Esophagus muscularis mucosa (tissue), 4 donors: ENCODE measurements around the gene SLN. TPM values are rescaled to one million over a fixed set of nuclear protein-coding genes. Genes with fewer than 3 reads are reported as not detected.
"Not testable (repeated sequence)": the region's sequence is repeated elsewhere in the genome, so short reads cannot be mapped to it uniquely, and the experiment has no call there.

Experiments
- DNase-seq: peaks from one replicate; pipeline ENCODE4 v3.0.0-alpha.2; 2017; ENCODE audit errors: extremely low spot score
- H3K27ac ChIP-seq, 4 donors: fragments of 200-600 bp; sonication (generic); replicated peaks in 1 of 4; 1 replicate in 3 of 4; 2 replicates in 1 of 4; pipeline ENCODE4 v1.5.1; 2016 to 2019; ENCODE audit warnings: mild to moderate bottlenecking in 1 of 4
- H3K27me3 ChIP-seq, 4 donors: fragments of 200-600 bp; sonication (generic); one replicate each; pipeline versions ENCODE4 v1.5.1 to v1.6.0; 2016 to 2019
- H3K36me3 ChIP-seq, 4 donors: fragments of 200-600 bp; sonication (generic); one replicate each; pipeline ENCODE4 v1.5.1; 2016 to 2019
- H3K4me1 ChIP-seq, 4 donors: fragments of 200-600 bp; sonication (generic); one replicate each; pipeline ENCODE4 v1.5.1; 2016 to 2019
- H3K4me3 ChIP-seq, 4 donors: fragments of 200-600 bp; sonication (generic); 1 replicate in 2 of 4; 2 replicates in 2 of 4; pipeline ENCODE4 v1.5.1; 2016 to 2019; ENCODE audit warnings: mild to moderate bottlenecking in 4 of 4, moderate library complexity in 1 of 4
- H3K9me3 ChIP-seq, 4 donors: fragments of 200-600 bp; sonication (generic); 1 replicate in 3 of 4; 2 replicates in 1 of 4; pipeline ENCODE4 v1.5.1; 2016 to 2019
- CTCF ChIP-seq, 3 experiments: fragments of 200-600 bp in 2 of 3; fragments of 450-650 bp in 1 of 3; sonication (generic) in 2 of 3; IDR thresholded peaks; one replicate each; pipeline ENCODE4 v1.5.1; 2017 to 2019; ENCODE audit warnings: antibody characterized with exemption in 3 of 3, mild to moderate bottlenecking in 2 of 3, moderate library complexity in 1 of 3
- EP300 ChIP-seq: sonication (generic); formaldehyde crosslinking; IDR thresholded peaks from one replicate; pipeline ENCODE4 v1.6.1; 2017; ENCODE audit warnings: antibody characterized with exemption
- POLR2A ChIP-seq: fragments of 450-650 bp; IDR thresholded peaks from one replicate; pipeline ENCODE4 v1.6.1; 2017; ENCODE audit warnings: antibody characterized with exemption, moderate library complexity, mild to moderate bottlenecking, low read depth
- POLR2AphosphoS5 ChIP-seq, 2 donors: sonication (generic); formaldehyde crosslinking; IDR thresholded peaks; one replicate each; pipeline ENCODE4 v1.6.1; 2017; ENCODE audit warnings: antibody characterized with exemption in 2 of 2
- WGBS: methylation state at CpG from one replicate; pipeline ENCODE4 v1.1.5; 2018; 5-methylcytosine and 5-hydroxymethylcytosine counted together
- intact Hi-C: fragments of 100-400 bp; cut with DNase I; formaldehyde crosslinking; loops from one replicate; pipeline ENCODE4 v1.15.1; 2023
- total RNA-seq, 4 donors: library from RNA; depleted of rRNA; stranded (reverse); fragments of >200 nt; gene quantifications; one replicate each; pipeline versions ENCODE4 v1.1.0 to v1.2.1, GENCODE V29; 2016

SLN gene
- under 1 TPM in 1 of 4 donors, not detected in 3; 0.65 TPM for total RNA-seq

- Histone ChIP-seq H3K27me3 (no peaks in the 10 kb centered on the region), H3K27ac (no peak within 1 kb of the TSS), H3K4me3 (no peak within 1 kb of the TSS), H3K36me3 (no peaks in the 10 kb centered on the region), H3K9me3 (no peaks in the 10 kb centered on the region), H3K4me1 (peaks cover 0 to 9% (median 0%) of the 10 kb centered on the region in 4 donors)
- intact Hi-C loops = no loop called here
- WGBS = 59% methylated on average over 12 of the region's 12 CpGs
- no peak for DNase-seq
- no peak for TF ChIP-seq POLR2A
- no peak for TF ChIP-seq EP300
- no peak for TF ChIP-seq POLR2AphosphoS5 (IDR thresholded peaks at IDR 0.05)
Measured at GRCh38 chr11:107711861-107712755, at the start of gene SLN. Gene SLN, minus strand, starts transcription at chr11:107712056.

- WGBS = 89% methylated on average over 6 of the region's 7 CpGs
- H3K4me3 ChIP-seq, H3K27ac ChIP-seq, H3K27me3 ChIP-seq, DNase-seq, H3K36me3 ChIP-seq, H3K9me3 ChIP-seq, intact Hi-C loops, H3K4me1 ChIP-seq: not testable (repeated sequence)
Measured at GRCh38 chr11:107758719-107759355, 47.0 kb upstream of the SLN start.

GRCh38 chr11:107757661-107758060 lies 45.8 kb upstream of the SLN start:
- Histone ChIP-seq H3K9me3 (no peaks in the 10 kb centered on the region), H3K4me1 (peaks cover 0 to 10% (median 9%) of the 10 kb centered on the region in 4 donors), H3K36me3 (no peaks in the 10 kb centered on the region), H3K27me3 (no peaks in the 10 kb centered on the region), H3K27ac (no peak overlapping the region), H3K4me3 (no peak overlapping the region)
- intact Hi-C loops = no loop called here
- no peak for DNase-seq
- 100% methylated on average over 1 of the region's 1 CpG for WGBS
- TF ChIP-seq EP300 = no peak
- no peak for TF ChIP-seq CTCF (IDR thresholded peaks at IDR 0.05)
- no peak for TF ChIP-seq POLR2A
- TF ChIP-seq POLR2AphosphoS5 (IDR thresholded peaks at IDR 0.05) = no peak

- Histone ChIP-seq H3K27me3 (no peaks in the 10 kb centered on the region), H3K4me1 (peaks cover 0 to 13% (median 10%) of the 10 kb centered on the region in 4 donors), H3K4me3 (no peak overlapping the region), H3K36me3 (no peaks in the 10 kb centered on the region), H3K9me3 (no peaks in the 10 kb centered on the region), H3K27ac (no peak overlapping the region)
- 93% methylated on average over 1 of the region's 1 CpG for WGBS
- TF ChIP-seq CTCF (IDR thresholded peaks at IDR 0.05) (no peak), POLR2AphosphoS5 (IDR thresholded peaks at IDR 0.05) (no peak), EP300 (no peak), POLR2A (no peak)
- DNase-seq = no peak
- intact Hi-C loops = no loop called here
Measured at GRCh38 chr11:107756553-107756952, 44.7 kb upstream of the SLN start.

- 41% methylated on average over 2 of the region's 2 CpGs for WGBS
- Histone ChIP-seq H3K36me3 (no peaks in the 10 kb centered on the region), H3K27me3 (no peaks in the 10 kb centered on the region), H3K27ac (peak overlapping the region in 2 of 4 donors; percentile 9 to 37), H3K4me1 (peaks cover 0 to 16% (median 10%) of the 10 kb centered on the region in 4 donors), H3K4me3 (no peak overlapping the region), H3K9me3 (no peaks in the 10 kb centered on the region)
- TF ChIP-seq EP300 = no peak
- peak in 1 of 2 donors; percentile 20 for TF ChIP-seq POLR2AphosphoS5 (IDR thresholded peaks at IDR 0.05)
- TF ChIP-seq POLR2A = no peak
- DNase-seq = no peak
- intact Hi-C loops = no loop called here
Measured at GRCh38 chr11:107752949-107753822, 41.3 kb upstream of the SLN start.
